DND-41 (cell line): Measurements from ENCODE around the gene SNCG.

Source experiments
- ATAC-seq: fragments of 200-7000 bp; cut with Tn5 transposase; 3 replicates; pipeline ENCODE4 v1.9.1; 2021; ENCODE audit warnings: low read depth; ENCODE audit not compliant: insufficient read depth
- DNase-seq: peaks from one replicate; pipeline ENCODE4 v3.0.0-alpha.2; 2020
- H2AFZ ChIP-seq: 2 replicates; pipeline ENCODE4 v1.6.0; 2012; ENCODE audit warnings: low read depth, low read length
- H3K27ac ChIP-seq: 2 replicates; pipeline ENCODE4 v1.5.1; 2012; ENCODE audit warnings: low read length, inconsistent platforms
- H3K27me3 ChIP-seq: fragments of 200-600 bp; sonication (generic); 2 replicates; pipeline ENCODE4 v1.6.0; 2012; ENCODE audit warnings: low read length, mild to moderate bottlenecking, inconsistent platforms; ENCODE audit not compliant: insufficient read depth, poor library complexity
- H3K36me3 ChIP-seq: 2 replicates; pipeline ENCODE4 v1.5.1; 2012; ENCODE audit warnings: low read length, inconsistent platforms; ENCODE audit not compliant: insufficient read depth
- H3K4me1 ChIP-seq: 2 replicates; pipeline ENCODE4 v1.5.1; 2012; ENCODE audit warnings: mild to moderate bottlenecking, low read length; ENCODE audit not compliant: insufficient read depth
- H3K4me2 ChIP-seq: 2 replicates; pipeline ENCODE4 v1.6.0; 2012; ENCODE audit warnings: mild to moderate bottlenecking, moderate library complexity, low read length, inconsistent platforms; ENCODE audit not compliant: insufficient read depth
- H3K4me3 ChIP-seq, 2 experiments: fragments of 200-600 bp in 1 of 2; shearing (Covaris generic) in 1 of 2; 2 replicates each; pipeline ENCODE4 v1.5.1; 2012 to 2016; ENCODE audit warnings: inconsistent platforms in 2 of 2, low read length in 2 of 2, mild to moderate bottlenecking in 2 of 2, low read depth in 1 of 2, moderate library complexity in 1 of 2
- H3K79me2 ChIP-seq: 2 replicates; pipeline ENCODE4 v1.6.0; 2012; ENCODE audit warnings: low read length, inconsistent platforms; ENCODE audit not compliant: insufficient read depth
- H3K9ac ChIP-seq: 2 replicates; pipeline ENCODE4 v1.6.0; 2012; ENCODE audit warnings: low read depth, mild to moderate bottlenecking, inconsistent platforms, low read length, moderate library complexity
- H3K9me3 ChIP-seq: 2 replicates; pipeline ENCODE4 v1.5.1; 2012; ENCODE audit warnings: low read length, moderate library complexity, mild to moderate bottlenecking, inconsistent platforms; ENCODE audit not compliant: insufficient read depth, severe bottlenecking
- H4K20me1 ChIP-seq: 2 replicates; pipeline ENCODE4 v1.6.0; 2012; ENCODE audit warnings: low read length; ENCODE audit not compliant: insufficient read depth
- EZH2 ChIP-seq: IDR thresholded peaks from 3 replicates; pipeline ENCODE4 v1.6.1; 2012; ENCODE audit warnings: borderline replicate concordance, low read depth, mild to moderate bottlenecking, moderate library complexity, low read length, inconsistent platforms; ENCODE audit not compliant: severe bottlenecking
- TF ChIP-seq, protein P1 (sequence below): IDR thresholded peaks from 2 replicates; pipeline ENCODE4 v1.5.1; 2012; ENCODE audit warnings: borderline replicate concordance, low read length, moderate library complexity, mild to moderate bottlenecking; ENCODE audit not compliant: poor library complexity, severe bottlenecking; ENCODE audit errors: extremely low read depth

The SNCG gene

DNA sequence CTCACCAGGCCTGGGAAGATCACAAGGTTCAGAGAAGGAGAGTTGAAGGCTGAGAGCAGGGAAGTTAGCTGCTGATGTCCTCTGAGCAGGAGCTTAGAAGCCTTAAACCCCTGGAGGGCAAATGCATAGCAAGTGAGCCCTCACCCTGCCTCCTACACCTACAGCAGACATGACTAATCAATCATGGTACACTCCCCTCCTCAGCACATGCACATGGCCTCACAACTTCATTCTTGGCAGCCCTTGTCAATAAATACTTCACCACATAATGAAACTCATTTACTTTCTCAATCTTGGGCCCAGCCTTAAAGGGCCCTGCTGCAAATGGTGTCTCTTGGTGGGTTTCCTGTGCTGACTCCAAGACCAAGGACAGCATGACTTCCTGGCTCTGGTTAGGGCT is 13.9 kb upstream of the SNCG start:
- TF ChIP-seq, protein P1, sequence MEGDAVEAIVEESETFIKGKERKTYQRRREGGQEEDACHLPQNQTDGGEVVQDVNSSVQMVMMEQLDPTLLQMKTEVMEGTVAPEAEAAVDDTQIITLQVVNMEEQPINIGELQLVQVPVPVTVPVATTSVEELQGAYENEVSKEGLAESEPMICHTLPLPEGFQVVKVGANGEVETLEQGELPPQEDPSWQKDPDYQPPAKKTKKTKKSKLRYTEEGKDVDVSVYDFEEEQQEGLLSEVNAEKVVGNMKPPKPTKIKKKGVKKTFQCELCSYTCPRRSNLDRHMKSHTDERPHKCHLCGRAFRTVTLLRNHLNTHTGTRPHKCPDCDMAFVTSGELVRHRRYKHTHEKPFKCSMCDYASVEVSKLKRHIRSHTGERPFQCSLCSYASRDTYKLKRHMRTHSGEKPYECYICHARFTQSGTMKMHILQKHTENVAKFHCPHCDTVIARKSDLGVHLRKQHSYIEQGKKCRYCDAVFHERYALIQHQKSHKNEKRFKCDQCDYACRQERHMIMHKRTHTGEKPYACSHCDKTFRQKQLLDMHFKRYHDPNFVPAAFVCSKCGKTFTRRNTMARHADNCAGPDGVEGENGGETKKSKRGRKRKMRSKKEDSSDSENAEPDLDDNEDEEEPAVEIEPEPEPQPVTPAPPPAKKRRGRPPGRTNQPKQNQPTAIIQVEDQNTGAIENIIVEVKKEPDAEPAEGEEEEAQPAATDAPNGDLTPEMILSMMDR: no peak
- no peak for TF ChIP-seq EZH2
- Histone ChIP-seq H3K79me2 (no peaks in the 10 kb centered on the region), H2AFZ (no peak overlapping the region), H3K4me1 (peaks cover 3% of the 10 kb centered on the region), H3K4me3 (no peak overlapping the region), H3K27ac (no peak overlapping the region), H4K20me1 (peaks cover 6% of the 10 kb centered on the region; the same call in 1 of the 2 replicates), H3K36me3 (no peaks in the 10 kb centered on the region), H3K27me3 (no peaks in the 10 kb centered on the region), H3K9me3 (no peaks in the 10 kb centered on the region), H3K4me2 (no peak overlapping the region), H3K9ac (no peak overlapping the region)
- ATAC-seq: peak; percentile 25; the same call in 1 of the 3 replicates
- no peak for DNase-seq

DNA sequence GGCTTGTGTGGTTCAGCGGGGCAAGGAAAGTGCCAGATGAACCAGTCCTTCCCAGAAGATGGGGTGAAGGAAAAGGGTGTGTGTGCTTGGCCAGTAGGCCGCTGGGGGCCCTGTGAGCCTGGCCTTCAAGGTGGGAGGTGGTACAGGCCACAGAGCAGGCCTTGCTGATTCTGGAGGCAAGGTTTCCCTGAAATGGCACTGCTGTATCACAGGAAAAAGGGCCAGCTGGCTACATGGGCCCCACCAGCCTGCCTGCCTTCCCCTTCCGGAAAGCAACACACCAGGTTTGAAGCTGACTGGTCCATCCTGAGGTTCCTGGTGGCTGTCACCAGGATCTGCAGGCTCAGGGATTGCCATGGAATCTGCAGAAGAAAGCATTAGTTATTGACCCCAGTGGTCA is 13.5 kb upstream of the SNCG start:
- Histone ChIP-seq H3K79me2 (no peaks in the 10 kb centered on the region), H2AFZ (no peak overlapping the region), H4K20me1 (peaks cover 6% of the 10 kb centered on the region; the same call in 1 of the 2 replicates), H3K9ac (no peak overlapping the region), H3K4me3 (no peak overlapping the region), H3K4me1 (no peaks in the 10 kb centered on the region), H3K27ac (no peak overlapping the region), H3K9me3 (no peaks in the 10 kb centered on the region), H3K27me3 (no peaks in the 10 kb centered on the region), H3K36me3 (no peaks in the 10 kb centered on the region), H3K4me2 (no peak overlapping the region)
- TF ChIP-seq EZH2: no peak
- TF ChIP-seq, protein P1: no peak
- ATAC-seq (no peak), DNase-seq (no peak)

DNA sequence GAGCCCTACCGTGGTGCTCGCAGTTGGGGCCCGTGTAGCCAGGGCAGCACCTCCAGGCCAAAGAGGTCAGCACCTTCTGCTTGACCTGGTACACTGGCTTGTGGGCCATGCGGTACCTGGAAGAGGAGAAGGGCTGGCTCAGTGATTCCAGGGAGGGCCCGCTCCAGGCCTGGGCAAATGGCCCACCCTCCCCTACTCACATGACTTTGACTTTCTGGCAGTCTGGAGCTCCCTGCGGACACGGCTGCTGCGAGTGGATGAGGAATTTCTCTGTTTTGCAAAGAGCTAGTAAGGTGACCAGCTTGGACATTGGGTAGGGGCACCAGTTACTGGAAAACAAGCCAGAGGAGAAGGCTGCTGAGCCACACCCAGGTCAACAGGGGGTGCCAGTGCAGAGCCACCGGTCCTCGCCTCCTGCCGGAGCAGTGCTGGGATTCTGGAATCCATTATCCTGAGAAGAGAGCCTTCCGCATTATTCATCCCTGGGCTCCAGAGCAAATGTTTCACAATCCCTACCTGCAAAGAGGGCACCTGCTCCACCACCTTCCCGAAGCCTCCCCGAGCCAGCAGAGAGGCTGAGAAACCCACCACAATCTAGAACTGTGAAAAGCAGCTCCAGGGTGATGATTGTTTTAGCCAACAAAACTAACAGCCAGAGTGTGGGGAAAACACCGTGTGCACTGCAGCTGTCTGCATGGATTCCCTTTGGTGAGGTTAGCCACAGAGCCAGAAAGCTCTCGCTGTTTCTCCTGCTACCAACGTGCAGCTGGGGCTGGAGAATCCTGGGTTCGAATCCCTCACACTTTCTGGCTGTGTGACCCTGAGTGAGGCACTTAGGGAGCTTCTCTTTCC is 12.8 kb upstream of the SNCG start:
- Histone ChIP-seq H3K27me3 (no peaks in the 10 kb centered on the region), H3K4me2 (no peak overlapping the region), H3K4me1 (no peaks in the 10 kb centered on the region), H3K36me3 (no peaks in the 10 kb centered on the region), H3K27ac (no peak overlapping the region), H3K4me3 (no peak overlapping the region), H3K9me3 (no peaks in the 10 kb centered on the region), H3K79me2 (no peaks in the 10 kb centered on the region), H3K9ac (no peak overlapping the region), H2AFZ (no peak overlapping the region), H4K20me1 (peaks cover 6% of the 10 kb centered on the region; the same call in 1 of the 2 replicates)
- TF ChIP-seq, protein P1: no peak
- TF ChIP-seq EZH2: no peak
- ATAC-seq (peak; percentile 63), DNase-seq (peak; percentile 17)
